Nephron progenitor cell (in vitro differentiated cells): ENCODE data around the gene COL4A2.
A peak's percentile ranks its signal among the peaks of the same experiment; 100 is the strongest.

ENCODE experiments used
- DNase-seq: peaks from one replicate; pipeline ENCODE4 v3.0.0; 2021
- H3K27ac Mint-ChIP-seq: 2 replicates; pipeline ENCODE4 v1.8.0; 2021; ENCODE audit warnings: mild to moderate bottlenecking, moderate library complexity, mixed read lengths
- H3K27me3 Mint-ChIP-seq: 2 replicates; pipeline ENCODE4 v1.8.0; 2021; ENCODE audit warnings: mild to moderate bottlenecking, low read depth, mixed read lengths; ENCODE audit not compliant: poor library complexity
- H3K36me3 Mint-ChIP-seq: 2 replicates; pipeline ENCODE4 v1.8.0; 2021; ENCODE audit warnings: low read depth, mixed read lengths
- H3K4me1 Mint-ChIP-seq: 2 replicates; pipeline ENCODE4 v1.8.0; 2021; ENCODE audit warnings: mixed read lengths
- H3K4me3 Mint-ChIP-seq: 2 replicates; pipeline ENCODE4 v1.8.0; 2021; ENCODE audit warnings: mild to moderate bottlenecking, moderate library complexity, mixed read lengths
- H3K9me3 Mint-ChIP-seq: 2 replicates; pipeline ENCODE4 v1.8.0; 2021; ENCODE audit warnings: mild to moderate bottlenecking, moderate library complexity, mixed read lengths
- CTCF ChIP-seq: fragments of 200-600 bp; sonication (generic); IDR thresholded peaks from 2 replicates; pipeline ENCODE4 v1.5.0; 2021; ENCODE audit warnings: antibody characterized with exemption

COL4A2 gene

DNA sequence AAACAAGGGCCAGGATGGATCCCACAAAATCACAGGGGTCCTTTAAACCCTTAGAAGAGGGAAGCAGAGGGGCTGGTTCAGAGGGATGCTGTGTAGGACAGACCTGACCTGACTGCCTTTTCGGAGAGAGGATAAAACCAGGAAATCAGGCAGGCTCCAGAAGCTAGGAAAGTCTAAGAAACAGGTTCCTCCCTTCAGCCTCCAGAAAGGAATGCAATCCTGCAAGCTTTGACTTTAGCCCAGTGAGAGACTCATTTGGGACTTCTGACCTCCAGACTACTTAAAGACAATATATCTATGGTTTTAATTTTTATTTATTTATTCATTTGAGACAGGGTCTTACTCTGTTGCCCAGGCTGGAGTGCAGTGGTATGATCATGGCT lies 249.1 kb downstream of the COL4A2 start:
- Mint-ChIP-seq H3K27ac (peak overlapping the region; percentile 15), H3K9me3 (peaks cover 8% of the 10 kb centered on the region), H3K4me3 (no peak overlapping the region), H3K4me1 (peaks cover 48% of the 10 kb centered on the region), H3K27me3 (peaks cover 28% of the 10 kb centered on the region), H3K36me3 (peaks cover 16% of the 10 kb centered on the region)
- TF ChIP-seq CTCF, result no peak
- DNase-seq, result no peak

DNA sequence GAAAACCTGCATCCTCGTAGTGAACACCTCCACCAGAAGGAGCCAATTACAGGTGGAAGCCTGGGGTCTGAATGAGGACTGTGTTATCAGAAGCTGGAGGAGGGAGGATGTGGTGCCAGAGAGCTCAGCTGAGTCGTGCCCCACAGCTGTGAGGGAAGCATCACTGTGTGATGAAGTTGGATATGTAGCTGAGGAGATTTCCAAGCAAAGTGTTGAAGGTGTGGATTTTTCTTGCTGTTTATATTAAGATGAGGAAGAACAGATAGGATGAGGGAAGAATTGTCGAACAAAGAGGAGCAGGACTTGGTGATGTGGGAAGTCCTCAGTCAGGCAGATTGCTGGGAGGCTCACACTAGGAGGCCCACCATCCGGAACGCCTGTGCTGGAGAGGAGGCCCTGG lies 250.0 kb downstream of the COL4A2 start:
- Mint-ChIP-seq H3K9me3 (peaks cover 8% of the 10 kb centered on the region), H3K4me1 (peaks cover 44% of the 10 kb centered on the region), H3K4me3 (no peak overlapping the region), H3K27me3 (peaks cover 28% of the 10 kb centered on the region), H3K36me3 (peaks cover 16% of the 10 kb centered on the region), H3K27ac (no peak overlapping the region)
- TF ChIP-seq CTCF, result no peak
- DNase-seq, result no peak

DNA sequence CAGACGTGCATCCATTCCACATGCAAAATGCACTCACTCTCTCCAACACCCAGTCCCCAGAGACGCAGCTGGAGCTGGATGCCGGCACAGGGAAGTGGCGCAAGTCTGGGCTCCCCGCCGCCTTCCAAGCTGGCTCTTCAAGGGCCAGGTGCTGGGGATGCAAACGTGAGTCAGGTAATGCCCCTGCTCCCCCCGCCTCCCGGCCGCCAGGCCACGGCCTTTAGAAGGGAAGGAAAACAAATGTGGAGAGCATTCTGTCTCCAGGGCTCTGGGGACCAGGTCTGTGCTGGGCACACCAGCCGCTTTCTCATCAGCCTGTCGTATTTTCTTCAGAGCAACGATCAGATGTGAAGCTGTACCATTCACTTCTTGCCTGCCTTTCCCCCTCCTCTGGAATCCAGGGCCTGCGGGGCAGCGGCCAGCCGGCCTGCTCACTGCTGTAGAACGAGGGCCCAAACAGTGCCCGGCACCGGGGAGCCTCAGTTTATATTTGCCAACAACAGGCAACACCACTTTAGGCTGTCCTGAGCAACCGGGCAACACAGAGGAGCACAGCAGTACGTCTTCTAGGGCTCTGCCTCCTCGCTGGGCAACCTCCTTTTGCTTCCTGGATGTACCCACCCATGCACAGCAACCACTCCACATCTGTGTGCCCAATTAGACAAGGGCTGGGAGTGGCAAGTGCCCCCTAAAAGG lies 250.7 kb downstream of the COL4A2 start:
- no peak for TF ChIP-seq CTCF
- peaks cover 28% of the 10 kb centered on the region for H3K27me3 Mint-ChIP-seq
- H3K27ac Mint-ChIP-seq, result no peak overlapping the region
- peaks cover 50% of the 10 kb centered on the region for H3K4me1 Mint-ChIP-seq
- H3K36me3 Mint-ChIP-seq, result peaks cover 16% of the 10 kb centered on the region
- no peak for DNase-seq
- H3K4me3 Mint-ChIP-seq, result no peak overlapping the region
- peaks cover 8% of the 10 kb centered on the region for H3K9me3 Mint-ChIP-seq

DNA sequence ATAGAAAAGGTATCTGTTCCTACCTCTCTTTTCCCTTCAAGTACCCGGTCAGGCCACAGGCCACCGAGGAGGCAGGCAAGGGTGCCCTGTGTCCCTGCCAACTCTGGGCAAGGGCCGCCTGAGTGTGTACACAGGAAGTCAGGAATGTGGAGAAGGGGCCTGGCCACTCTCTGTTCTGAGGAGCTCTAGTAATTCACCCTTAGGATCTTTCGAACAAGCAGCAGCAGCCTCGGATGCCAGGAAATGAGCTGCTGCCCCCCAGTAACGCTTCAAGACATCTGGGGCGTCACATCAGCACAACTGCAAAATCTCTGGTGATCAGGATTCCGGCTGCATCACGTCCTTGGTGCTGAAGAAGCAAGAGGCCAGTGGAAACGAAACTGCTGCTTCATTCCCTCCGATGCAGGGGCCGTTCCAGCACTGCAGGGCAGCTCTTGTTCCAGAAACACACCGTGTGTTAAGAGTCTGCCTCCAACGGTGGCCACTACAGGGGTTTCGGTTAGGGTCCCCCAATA lies 252.4 kb downstream of the COL4A2 start:
- Mint-ChIP-seq H3K4me1 (peaks cover 56% of the 10 kb centered on the region), H3K27me3 (peaks cover 43% of the 10 kb centered on the region)

GRCh38 chr13:110559986-110560385 lies 252.9 kb downstream of the COL4A2 start:
- Mint-ChIP-seq H3K36me3 (peaks cover 27% of the 10 kb centered on the region), H3K27me3 (peaks cover 43% of the 10 kb centered on the region), H3K27ac (no peak overlapping the region), H3K4me1 (peaks cover 61% of the 10 kb centered on the region), H3K9me3 (peaks cover 20% of the 10 kb centered on the region), H3K4me3 (peak overlapping the region; percentile 91)
- DNase-seq, result no peak
- no peak for TF ChIP-seq CTCF

More for the DNA sequence above, 252.4 kb downstream of the COL4A2 start:
- peaks cover 23% of the 10 kb centered on the region for H3K36me3 Mint-ChIP-seq
- DNase-seq, result no peak
- peaks cover 15% of the 10 kb centered on the region for H3K9me3 Mint-ChIP-seq
- no peak for TF ChIP-seq CTCF
- H3K27ac Mint-ChIP-seq, result no peak overlapping the region
- peak overlapping the region; percentile 91 for H3K4me3 Mint-ChIP-seq
